Dermis blood vessel endothelial cell (primary cell): ENCODE data around the gene CALU. TPM values are rescaled to one million over a fixed set of nuclear protein-coding genes. Genes with fewer than 3 reads are reported as not detected.

Experiments
- DNase-seq: peaks from one replicate; pipeline ENCODE4 v3.0.0; 2010
- total RNA-seq: library from RNA; depleted of rRNA; stranded (reverse); fragments of >200 nt; gene quantifications from 2 replicates; pipeline ENCODE4 v1.2.3, GENCODE V29; 2014

CALU gene
- total RNA-seq, 1 donor from 2014 or later, result 421 TPM

GRCh38 chr7:128752251-128752650 is 13.1 kb downstream of the CALU start:
- no peak for DNase-seq

GRCh38 chr7:128755075-128755818 is 16.1 kb downstream of the CALU start:
- no peak for DNase-seq

GRCh38 chr7:128755819-128756476 is 16.8 kb downstream of the CALU start:
- DNase-seq, result no peak

- DNase-seq, result no peak
Measured at GRCh38 chr7:128757203-128757602, 18.0 kb downstream of the CALU start.

GRCh38 chr7:128758553-128758952 is 19.4 kb downstream of the CALU start:
- DNase-seq, result no peak

GRCh38 chr7:128759242-128759641 is 20.1 kb downstream of the CALU start:
- no peak for DNase-seq

GRCh38 chr7:128763541-128763940 is 24.4 kb downstream of the CALU start:
- no peak for DNase-seq

- no peak for DNase-seq
Measured at GRCh38 chr7:128767475-128768110, 28.4 kb downstream of the CALU start.

- DNase-seq, result no peak
Measured at GRCh38 chr7:128770233-128770632, 31.1 kb downstream of the CALU start.

GRCh38 chr7:128773604-128774003 is 34.4 kb downstream of the CALU start:
- DNase-seq, result no peak

- DNase-seq, result no peak
Measured at GRCh38 chr7:128774029-128774689, 35.0 kb downstream of the CALU start.

GRCh38 chr7:128774921-128775320 is 35.8 kb downstream of the CALU start:
- no peak for DNase-seq

- no peak for DNase-seq
Measured at GRCh38 chr7:128775744-128776474, 36.8 kb downstream of the CALU start, which contains the start of gene OPN1SW. OPN1SW (minus strand) TSS chr7:128775794; CDS start chr7:128775781, 13 bp downstream.

- DNase-seq, result peak; percentile 34
Measured at GRCh38 chr7:128777156-128778123, 38.3 kb downstream of the CALU start.

GRCh38 chr7:128778946-128779345 is 39.8 kb downstream of the CALU start:
- no peak for DNase-seq

- DNase-seq, result no peak
Measured at GRCh38 chr7:128781126-128781525, 42.0 kb downstream of the CALU start.

- no peak for DNase-seq
Measured at GRCh38 chr7:128781851-128782250, 42.7 kb downstream of the CALU start.

GRCh38 chr7:128783143-128783861 is 44.1 kb downstream of the CALU start:
- DNase-seq, result peak; percentile 28

- DNase-seq, result no peak
Measured at GRCh38 chr7:128785738-128786137, 46.6 kb downstream of the CALU start.
